Activated CD4-positive, alpha-beta memory T cell treated with anti-CD3 and anti-CD28 coated beads for 36 hours (primary cell): ENCODE measurements around the gene EFNB2. TPM values are rescaled to one million over a fixed set of nuclear protein-coding genes. Genes with fewer than 3 reads are reported as not detected.

Experiments
- CTCF ChIA-PET: fragments of 350-600 bp; sonication (Branson Sonifier 250); formaldehyde crosslinking; loops from one replicate; lab custom pipeline; 2021; ENCODE audit warnings: antibody characterized with exemption, inconsistent platforms; lab: Charles Lee
- POLR2A ChIA-PET: fragments of 350-600 bp; sonication (Branson Sonifier 250); formaldehyde crosslinking; loops from one replicate; lab custom pipeline; 2021; ENCODE audit warnings: antibody characterized with exemption; lab: Charles Lee
- DNase-seq: peaks from one replicate; pipeline ENCODE4 v3.0.0-alpha.2; 2020
- H3K27ac Mint-ChIP-seq: one replicate; pipeline ENCODE4 v1.8.0; 2021; ENCODE audit warnings: mixed read lengths
- H3K27me3 Mint-ChIP-seq: one replicate; pipeline ENCODE4 v1.8.0; 2021; ENCODE audit warnings: mixed read lengths
- H3K36me3 Mint-ChIP-seq: one replicate; pipeline ENCODE4 v1.8.0; 2021; ENCODE audit warnings: mixed read lengths
- H3K4me1 Mint-ChIP-seq: one replicate; pipeline ENCODE4 v1.8.0; 2021; ENCODE audit warnings: low read depth, mixed read lengths
- H3K4me3 Mint-ChIP-seq: one replicate; pipeline ENCODE4 v1.8.0; 2021; ENCODE audit warnings: mild to moderate bottlenecking, mixed read lengths
- H3K9me3 Mint-ChIP-seq: one replicate; pipeline ENCODE4 v1.8.0; 2021; ENCODE audit warnings: mixed read lengths
- intact Hi-C: fragments of 100-400 bp; cut with micrococcal nuclease; formaldehyde crosslinking; loops from one replicate; pipeline ENCODE4 v1.15.1; 2023
- total RNA-seq, 2 experiments: library from RNA; stranded (reverse); gene quantifications; one replicate each; pipeline ENCODE4 v1.2.3, GENCODE V29; 2021

Gene EFNB2
- total RNA-seq, 2 experiments from 2014 or later = 0.07 TPM; not detected in 1

- POLR2A ChIA-PET = no interaction called here
- H3K4me3 Mint-ChIP-seq = no peak overlapping the region
- H3K9me3 Mint-ChIP-seq = no peaks in the 10 kb centered on the region
- H3K27me3 Mint-ChIP-seq = no peaks in the 10 kb centered on the region
- H3K27ac Mint-ChIP-seq = no peak overlapping the region
- H3K4me1 Mint-ChIP-seq = peaks cover 18% of the 10 kb centered on the region
- intact Hi-C loops = no loop called here
- H3K36me3 Mint-ChIP-seq = peaks cover 29% of the 10 kb centered on the region
- DNase-seq = no peak
- CTCF ChIA-PET = interaction anchor here (1.0 kb wide), 1 partner anchor 9 kb away, joined by 3 read pairs; no protein-coding TSS in a partner anchor
Observed at GRCh38 chr13:106548064-106548696, 12.7 kb upstream of the EFNB2 start.

- POLR2A ChIA-PET = no interaction called here
- Mint-ChIP-seq H3K27ac (no peak overlapping the region), H3K9me3 (no peaks in the 10 kb centered on the region), H3K4me1 (no peaks in the 10 kb centered on the region), H3K36me3 (peaks cover 14% of the 10 kb centered on the region), H3K4me3 (no peak overlapping the region), H3K27me3 (no peaks in the 10 kb centered on the region)
- intact Hi-C loops = no loop called here
- no peak for DNase-seq
- CTCF ChIA-PET = no interaction called here
Observed at GRCh38 chr13:106541826-106542225, 6.4 kb upstream of the EFNB2 start.

- Mint-ChIP-seq H3K27ac (no peak overlapping the region), H3K4me1 (peaks cover 3% of the 10 kb centered on the region), H3K36me3 (peaks cover 14% of the 10 kb centered on the region), H3K27me3 (peaks cover 3% of the 10 kb centered on the region), H3K4me3 (no peak overlapping the region), H3K9me3 (no peaks in the 10 kb centered on the region)
- no peak for DNase-seq
- POLR2A ChIA-PET = no interaction called here
- CTCF ChIA-PET = no interaction called here
- intact Hi-C loops = no loop called here
Observed at GRCh38 chr13:106540613-106541012, 5.2 kb upstream of the EFNB2 start.

GRCh38 chr13:106537521-106537920 lies 2.1 kb upstream of the EFNB2 start:
- peaks cover 11% of the 10 kb centered on the region for H3K36me3 Mint-ChIP-seq
- H3K4me3 Mint-ChIP-seq = no peak overlapping the region
- peaks cover 19% of the 10 kb centered on the region for H3K27me3 Mint-ChIP-seq
- peaks cover 15% of the 10 kb centered on the region for H3K4me1 Mint-ChIP-seq
- CTCF ChIA-PET = interaction anchor here (0.6 to 3.7 kb wide), 10 partner anchors 8 to 1646 kb away, joined by 3 to 57 read pairs (median 6); partner anchors contain the start of gene ARGLU1
- H3K9me3 Mint-ChIP-seq = no peaks in the 10 kb centered on the region
- no peak overlapping the region for H3K27ac Mint-ChIP-seq
- no peak for DNase-seq
- intact Hi-C loops = loop anchor here (2.0 to 10.0 kb wide), 5 partner anchors 85 to 1763 kb away; no protein-coding TSS in a partner anchor
- POLR2A ChIA-PET = interaction anchor here (0.7 kb wide), 1 partner anchor 18 kb away, joined by 3 read pairs; no protein-coding TSS in a partner anchor

GRCh38 chr13:106536244-106537034 lies 977 bp upstream of the EFNB2 start:
- Mint-ChIP-seq H3K4me3 (peak overlapping the region; percentile 84), H3K27ac (peak overlapping the region; percentile 73), H3K9me3 (no peaks in the 10 kb centered on the region), H3K36me3 (peaks cover 6% of the 10 kb centered on the region), H3K27me3 (peaks cover 26% of the 10 kb centered on the region), H3K4me1 (peaks cover 16% of the 10 kb centered on the region)
- peak; percentile 87 for DNase-seq
- CTCF ChIA-PET = interaction anchor here (0.5 to 3.7 kb wide), 21 partner anchors 10 to 1645 kb away, joined by 3 to 57 read pairs (median 3); partner anchors contain the start of gene ARGLU1
- intact Hi-C loops = loop anchor here (1.0 to 10.0 kb wide), 6 partner anchors 32 to 1762 kb away; partner anchors contain the start of gene ARGLU1
- POLR2A ChIA-PET = interaction anchor here (0.5 to 2.0 kb wide), 3 partner anchors 26 to 31 kb away, joined by 3 to 13 read pairs (median 3); partner anchors contain the start of gene ARGLU1

GRCh38 chr13:106534639-106535551 lies 567 bp downstream of the EFNB2 start:
- peak; percentile 10 for DNase-seq
- intact Hi-C loops = loop anchor here (2.0 to 10.0 kb wide), 5 partner anchors 26 to 1760 kb away; no protein-coding TSS in a partner anchor
- no peaks in the 10 kb centered on the region for H3K36me3 Mint-ChIP-seq
- H3K27ac Mint-ChIP-seq = no peak overlapping the region
- peaks cover 35% of the 10 kb centered on the region for H3K27me3 Mint-ChIP-seq
- CTCF ChIA-PET = interaction anchor here (1.7 to 3.7 kb wide), 3 partner anchors 11 to 85 kb away, joined by 8 to 57 read pairs (median 9); partner anchors contain the start of gene ARGLU1
- peak overlapping the region; percentile 70 for H3K4me3 Mint-ChIP-seq
- POLR2A ChIA-PET = interaction anchor here (0.8 to 2.0 kb wide), 2 partner anchors 31 to 33 kb away, joined by 3 to 13 read pairs; partner anchors contain the start of gene ARGLU1
- peaks cover 16% of the 10 kb centered on the region for H3K4me1 Mint-ChIP-seq
- no peaks in the 10 kb centered on the region for H3K9me3 Mint-ChIP-seq

- no peaks in the 10 kb centered on the region for H3K36me3 Mint-ChIP-seq
- CTCF ChIA-PET = interaction anchor here (1.8 to 3.7 kb wide), 2 partner anchors 31 to 86 kb away, joined by 9 to 57 read pairs; partner anchors contain the start of gene ARGLU1
- peaks cover 16% of the 10 kb centered on the region for H3K4me1 Mint-ChIP-seq
- peak overlapping the region; percentile 50 for H3K4me3 Mint-ChIP-seq
- POLR2A ChIA-PET = no interaction called here
- H3K27ac Mint-ChIP-seq = no peak overlapping the region
- peaks cover 40% of the 10 kb centered on the region for H3K27me3 Mint-ChIP-seq
- no peaks in the 10 kb centered on the region for H3K9me3 Mint-ChIP-seq
- DNase-seq = peak; percentile 20
- intact Hi-C loops = loop anchor here (2.0 to 10.0 kb wide), 4 partner anchors 27 to 1759 kb away; no protein-coding TSS in a partner anchor
Observed at GRCh38 chr13:106533943-106534638, 1.4 kb downstream of the EFNB2 start.

GRCh38 chr13:106533101-106533942 lies 2.1 kb downstream of the EFNB2 start:
- no peaks in the 10 kb centered on the region for H3K36me3 Mint-ChIP-seq
- H3K27ac Mint-ChIP-seq = no peak overlapping the region
- intact Hi-C loops = loop anchor here (5.0 to 10.0 kb wide), 3 partner anchors 41 to 1759 kb away; no protein-coding TSS in a partner anchor
- peaks cover 16% of the 10 kb centered on the region for H3K4me1 Mint-ChIP-seq
- peak overlapping the region; percentile 39 for H3K4me3 Mint-ChIP-seq
- H3K27me3 Mint-ChIP-seq = peaks cover 44% of the 10 kb centered on the region
- ChIA-PET CTCF (no interaction called here), POLR2A (no interaction called here)
- DNase-seq = peak; percentile 35
- no peaks in the 10 kb centered on the region for H3K9me3 Mint-ChIP-seq

GRCh38 chr13:106532111-106532929 lies 3.1 kb downstream of the EFNB2 start:
- no peak overlapping the region for H3K27ac Mint-ChIP-seq
- no peak for DNase-seq
- H3K9me3 Mint-ChIP-seq = no peaks in the 10 kb centered on the region
- H3K4me3 Mint-ChIP-seq = no peak overlapping the region
- CTCF ChIA-PET = no interaction called here
- H3K4me1 Mint-ChIP-seq = peaks cover 16% of the 10 kb centered on the region
- POLR2A ChIA-PET = no interaction called here
- intact Hi-C loops = loop anchor here (5.0 to 10.0 kb wide), 3 partner anchors 40 to 1758 kb away; no protein-coding TSS in a partner anchor
- peaks cover 46% of the 10 kb centered on the region for H3K27me3 Mint-ChIP-seq
- no peaks in the 10 kb centered on the region for H3K36me3 Mint-ChIP-seq
